Effector memory CD8-positive, alpha-beta T cell (primary cell): ENCODE data around the gene CTDNEP1.

ENCODE experiments used
- ATAC-seq: fragments of 150-1000 bp; cut with Tn5 transposase; replicated peaks from 2 replicates; pipeline ENCODE4 v1.10.0; 2021; ENCODE audit warnings: mild to moderate bottlenecking, moderate library complexity
- DNase-seq, 3 experiments: peaks; one replicate each; pipeline ENCODE4 v3.0.0; 2021
- H3K27ac Mint-ChIP-seq, 2 donors: one replicate each; pipeline ENCODE4 v1.8.0; 2022; ENCODE audit warnings: mild to moderate bottlenecking in 2 of 2, mixed read lengths in 2 of 2, moderate library complexity in 2 of 2
- H3K27me3 Mint-ChIP-seq, 2 donors: one replicate each; pipeline ENCODE4 v1.8.0; 2022; ENCODE audit warnings: mixed read lengths in 2 of 2
- H3K36me3 Mint-ChIP-seq: one replicate; pipeline ENCODE4 v1.8.0; 2022; ENCODE audit warnings: mild to moderate bottlenecking, moderate library complexity, mixed read lengths; ENCODE audit not compliant: insufficient read depth
- H3K4me1 Mint-ChIP-seq, 2 donors: one replicate each; pipeline ENCODE4 v1.8.0; 2022; ENCODE audit warnings: low read depth in 2 of 2, mixed read lengths in 2 of 2
- H3K4me3 Mint-ChIP-seq, 2 donors: one replicate each; pipeline ENCODE4 v1.8.0; 2022; ENCODE audit warnings: mild to moderate bottlenecking in 2 of 2, mixed read lengths in 2 of 2, moderate library complexity in 2 of 2
- H3K9me3 Mint-ChIP-seq, 2 donors: one replicate each; pipeline ENCODE4 v1.8.0; 2022; ENCODE audit warnings: mixed read lengths in 2 of 2
- total RNA-seq, 9 experiments: gene quantifications; one replicate each; lab custom pipeline; 2026; lab: John Stamatoyannopoulos, UW

CTDNEP1 gene
- 13.5 to 24.7 (median 18.6) reads per million in 9 experiments for total RNA-seq

GRCh38 chr17:7251661-7252175 is at the start of gene CTDNEP1:
Gene CTDNEP1, minus strand, starts transcription at chr17:7251734. Its CDS starts 438 bp downstream, at chr17:7251296.
- peaks cover 28 to 37% of the 10 kb centered on the region in 2 donors for H3K4me1 Mint-ChIP-seq
- ATAC-seq: peak; percentile 90
- peaks cover 50% of the 10 kb centered on the region for H3K36me3 Mint-ChIP-seq
- H3K27me3 Mint-ChIP-seq: no peaks in the 10 kb centered on the region
- peak within 1 kb of the TSS; percentile 99 to 100 for H3K27ac Mint-ChIP-seq
- H3K4me3 Mint-ChIP-seq: peak within 1 kb of the TSS; percentile 94 to 95
- H3K9me3 Mint-ChIP-seq: no peaks in the 10 kb centered on the region
- peak; percentile 98 to 99 (median 99) for DNase-seq

GRCh38 chr17:7296189-7296861 is 44.8 kb upstream of the CTDNEP1 start:
- peak; percentile 41 for ATAC-seq
- Mint-ChIP-seq H3K27ac (no peak overlapping the region), H3K4me1 (peaks cover 15 to 19% of the 10 kb centered on the region in 2 donors), H3K36me3 (peaks cover 10% of the 10 kb centered on the region), H3K27me3 (peaks cover 8 to 23% of the 10 kb centered on the region in 2 donors), H3K4me3 (peak overlapping the region; percentile 43 to 92), H3K9me3 (no peaks in the 10 kb centered on the region)
- peak in 2 of 3 experiments; percentile 55 to 63 for DNase-seq

GRCh38 chr17:7295230-7296180 is 44.0 kb upstream of the CTDNEP1 start:
- peaks cover 10% of the 10 kb centered on the region for H3K36me3 Mint-ChIP-seq
- peak overlapping the region; percentile 92 to 94 for H3K4me3 Mint-ChIP-seq
- DNase-seq: no peak
- H3K9me3 Mint-ChIP-seq: no peaks in the 10 kb centered on the region
- no peak for ATAC-seq
- peak overlapping the region in 1 of 2 donors; percentile 93 for H3K27ac Mint-ChIP-seq
- H3K4me1 Mint-ChIP-seq: peaks cover 15 to 19% of the 10 kb centered on the region in 2 donors
- H3K27me3 Mint-ChIP-seq: peaks cover 10 to 23% of the 10 kb centered on the region in 2 donors

GRCh38 chr17:7294614-7295153 is 43.1 kb upstream of the CTDNEP1 start, which contains the start of gene YBX2:
Gene YBX2, minus strand, starts transcription at chr17:7294639. Its CDS starts 139 bp downstream, at chr17:7294500.
- H3K9me3 Mint-ChIP-seq: no peaks in the 10 kb centered on the region
- DNase-seq (peak; percentile 48 to 67 (median 67)), ATAC-seq (peak; percentile 79)
- H3K4me3 Mint-ChIP-seq: peak within 1 kb of the TSS; percentile 92 to 94
- peaks cover 17 to 23% of the 10 kb centered on the region in 2 donors for H3K27me3 Mint-ChIP-seq
- H3K36me3 Mint-ChIP-seq: peaks cover 10% of the 10 kb centered on the region
- peaks cover 15 to 19% of the 10 kb centered on the region in 2 donors for H3K4me1 Mint-ChIP-seq
- H3K27ac Mint-ChIP-seq: peak within 1 kb of the TSS; percentile 5 to 93

GRCh38 chr17:7293816-7294613 is 42.5 kb upstream of the CTDNEP1 start:
- ATAC-seq (peak; percentile 32), DNase-seq (no peak)
- Mint-ChIP-seq H3K4me1 (peaks cover 15 to 19% of the 10 kb centered on the region in 2 donors), H3K27ac (peak overlapping the region in 1 of 2 donors; percentile 5), H3K4me3 (peak overlapping the region; percentile 59 to 92), H3K9me3 (no peaks in the 10 kb centered on the region), H3K27me3 (peaks cover 17 to 23% of the 10 kb centered on the region in 2 donors), H3K36me3 (peaks cover 10% of the 10 kb centered on the region)

- peaks cover 10% of the 10 kb centered on the region for H3K36me3 Mint-ChIP-seq
- DNase-seq (no peak), ATAC-seq (no peak)
- peak overlapping the region; percentile 59 to 92 for H3K4me3 Mint-ChIP-seq
- no peaks in the 10 kb centered on the region for H3K9me3 Mint-ChIP-seq
- H3K27ac Mint-ChIP-seq: no peak overlapping the region
- peaks cover 15 to 19% of the 10 kb centered on the region in 2 donors for H3K4me1 Mint-ChIP-seq
- peaks cover 18 to 28% of the 10 kb centered on the region in 2 donors for H3K27me3 Mint-ChIP-seq
These were observed 41.6 kb upstream of the CTDNEP1 start for GRCh38 chr17:7293159-7293558.

GRCh38 chr17:7292729-7293128 is 41.2 kb upstream of the CTDNEP1 start:
- Mint-ChIP-seq H3K27me3 (peaks cover 22 to 32% of the 10 kb centered on the region in 2 donors), H3K4me3 (no peak overlapping the region), H3K36me3 (peaks cover 7% of the 10 kb centered on the region), H3K27ac (no peak overlapping the region), H3K4me1 (peaks cover 15 to 19% of the 10 kb centered on the region in 2 donors), H3K9me3 (no peaks in the 10 kb centered on the region)
- DNase-seq (no peak), ATAC-seq (no peak)

GRCh38 chr17:7292194-7292593 is 40.7 kb upstream of the CTDNEP1 start:
- Mint-ChIP-seq H3K4me3 (no peak overlapping the region), H3K36me3 (peaks cover 5% of the 10 kb centered on the region), H3K27ac (no peak overlapping the region), H3K9me3 (no peaks in the 10 kb centered on the region), H3K27me3 (peaks cover 27 to 37% of the 10 kb centered on the region in 2 donors), H3K4me1 (peaks cover 15 to 19% of the 10 kb centered on the region in 2 donors)
- no peak for ATAC-seq
- DNase-seq: no peak

- Mint-ChIP-seq H3K27ac (no peak overlapping the region), H3K36me3 (peaks cover 5% of the 10 kb centered on the region), H3K27me3 (peaks cover 34 to 44% of the 10 kb centered on the region in 2 donors), H3K4me1 (peaks cover 11 to 12% of the 10 kb centered on the region in 2 donors), H3K9me3 (no peaks in the 10 kb centered on the region), H3K4me3 (no peak overlapping the region)
- ATAC-seq (no peak), DNase-seq (no peak)
These were observed 39.2 kb upstream of the CTDNEP1 start for GRCh38 chr17:7290685-7291084.

GRCh38 chr17:7290166-7290565 is 38.6 kb upstream of the CTDNEP1 start:
- DNase-seq: no peak
- ATAC-seq: no peak
- Mint-ChIP-seq H3K36me3 (peaks cover 5% of the 10 kb centered on the region), H3K27me3 (peaks cover 39 to 42% of the 10 kb centered on the region in 2 donors), H3K4me1 (peaks cover 6 to 10% of the 10 kb centered on the region in 2 donors), H3K27ac (no peak overlapping the region), H3K9me3 (no peaks in the 10 kb centered on the region), H3K4me3 (no peak overlapping the region)

GRCh38 chr17:7289256-7290032 is 37.9 kb upstream of the CTDNEP1 start:
- Mint-ChIP-seq H3K4me3 (no peak overlapping the region), H3K27ac (no peak overlapping the region)

GRCh38 chr17:7285679-7286078 is 34.1 kb upstream of the CTDNEP1 start:
- DNase-seq: no peak
- peaks cover 6% of the 10 kb centered on the region for H3K36me3 Mint-ChIP-seq

More at GRCh38 chr17:7289256-7290032, 37.9 kb upstream of the CTDNEP1 start:
- ATAC-seq (no peak), DNase-seq (no peak)
- Mint-ChIP-seq H3K27me3 (peaks cover 44 to 47% of the 10 kb centered on the region in 2 donors), H3K4me1 (peaks cover 3 to 6% of the 10 kb centered on the region in 2 donors), H3K9me3 (no peaks in the 10 kb centered on the region), H3K36me3 (peaks cover 8% of the 10 kb centered on the region)

More at GRCh38 chr17:7285679-7286078, 34.1 kb upstream of the CTDNEP1 start:
- Mint-ChIP-seq H3K4me3 (no peak overlapping the region), H3K27me3 (peaks cover 52 to 84% of the 10 kb centered on the region in 2 donors), H3K27ac (no peak overlapping the region), H3K4me1 (peaks cover 9 to 14% of the 10 kb centered on the region in 2 donors), H3K9me3 (no peaks in the 10 kb centered on the region)
- ATAC-seq: no peak
